ENCODE measurements around the gene PAM16. TPM values are rescaled to one million over a fixed set of nuclear protein-coding genes. Genes with fewer than 3 reads are reported as not detected.

Gene PAM16
- total RNA-seq, 1 donor from 2014 or later, result 36.2 TPM

DNA sequence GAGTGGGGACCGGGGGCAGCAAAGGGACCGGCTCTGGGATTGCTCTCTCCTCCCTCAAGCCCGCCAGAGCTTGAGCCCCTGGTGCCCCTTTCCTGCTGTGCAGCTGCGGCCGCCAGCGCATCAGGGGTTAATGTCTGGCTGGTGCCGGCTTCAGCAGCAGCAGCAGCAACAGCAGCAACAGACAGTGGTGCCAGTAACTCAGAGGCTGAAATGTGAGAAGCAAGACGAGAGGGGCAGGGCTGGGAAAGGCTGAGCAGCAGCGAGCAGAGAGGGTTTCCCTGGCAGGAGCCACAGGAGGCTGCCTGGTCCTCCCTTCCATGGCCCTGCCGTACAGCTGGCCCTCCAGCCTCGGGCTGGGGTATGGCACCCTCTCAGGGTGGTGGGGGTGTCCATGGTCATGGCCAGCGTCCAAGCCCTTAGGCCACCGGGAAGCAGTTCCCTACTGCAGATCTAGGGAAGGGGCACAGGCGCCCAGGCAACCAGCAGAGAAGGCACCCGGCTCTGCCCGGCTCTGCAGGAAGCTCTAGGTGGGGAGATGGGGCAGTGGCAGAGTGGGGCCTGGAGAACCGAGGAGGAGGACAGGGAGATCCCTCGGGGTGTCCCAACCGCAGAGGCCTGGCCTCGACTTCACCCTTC lies 57.2 kb downstream of the PAM16 start:
- H3K36me3 Mint-ChIP-seq (ENCODE audit: low read depth), result no peaks in the 10 kb centered on the region
- H3K4me1 Mint-ChIP-seq, result peaks cover 22% of the 10 kb centered on the region
- H3K9me3 Mint-ChIP-seq, result no peaks in the 10 kb centered on the region
- TF ChIP-seq CTCF (conservative IDR thresholded peaks at IDR 0.05), result no peak
- DNase-seq (ENCODE audit: low read depth, low spot score), result peak; percentile 63
- H3K27me3 Mint-ChIP-seq (ENCODE audit: low read depth), result no peaks in the 10 kb centered on the region
- peak overlapping the region; percentile 16 for H3K4me3 Mint-ChIP-seq
- H3K27ac Mint-ChIP-seq (ENCODE audit: unreplicated experiment), result no peak overlapping the region

- no peak for TF ChIP-seq CTCF (conservative IDR thresholded peaks at IDR 0.05)
- H3K36me3 Mint-ChIP-seq (ENCODE audit: low read depth), result no peaks in the 10 kb centered on the region
- H3K27me3 Mint-ChIP-seq (ENCODE audit: low read depth), result no peaks in the 10 kb centered on the region
- H3K9me3 Mint-ChIP-seq, result no peaks in the 10 kb centered on the region
- no peak for DNase-seq (ENCODE audit: low read depth, low spot score)
- H3K4me3 Mint-ChIP-seq, result no peak overlapping the region
- H3K27ac Mint-ChIP-seq (ENCODE audit: unreplicated experiment), result no peak overlapping the region
- peaks cover 22% of the 10 kb centered on the region for H3K4me1 Mint-ChIP-seq
Measured at GRCh38 chr16:4293181-4293716, 57.9 kb downstream of the PAM16 start.

- Mint-ChIP-seq H3K4me1 (peaks cover 24% of the 10 kb centered on the region), H3K27me3 (ENCODE audit: low read depth) (no peaks in the 10 kb centered on the region), H3K27ac (ENCODE audit: unreplicated experiment) (no peak overlapping the region), H3K36me3 (ENCODE audit: low read depth) (no peaks in the 10 kb centered on the region), H3K4me3 (no peak overlapping the region), H3K9me3 (no peaks in the 10 kb centered on the region)
- no peak for DNase-seq (ENCODE audit: low read depth, low spot score)
- TF ChIP-seq CTCF (conservative IDR thresholded peaks at IDR 0.05), result no peak
Measured at GRCh38 chr16:4291699-4292098, 59.4 kb downstream of the PAM16 start.

Other genes starting within 250 kb of the PAM16 start
- gene ADCY9, start 234.9 kb downstream of the PAM16 start, total RNA-seq, result 9.4 and 11.6 TPM in 2 replicates
- 0.32 and 0.40 TPM in 2 replicates for gene SRL, start 109.2 kb downstream of the PAM16 start, total RNA-seq
- 36.9 and 37.9 TPM in 2 replicates for gene TFAP4, start 78.3 kb downstream of the PAM16 start, total RNA-seq
- 17.2 and 17.4 TPM in 2 replicates for gene GLIS2, start 35.3 kb downstream of the PAM16 start, total RNA-seq
- 0.91 and 1.2 TPM in 2 replicates for gene VASN, start 20.5 kb upstream of the PAM16 start, total RNA-seq
- 43.2 and 45.4 TPM in 2 replicates for gene CORO7, start 65.3 kb upstream of the PAM16 start, total RNA-seq
- gene DNAJA3, start 74.5 kb upstream of the PAM16 start, total RNA-seq, result 45.1 and 55.2 TPM in 2 replicates
- 40.5 and 45.0 TPM in 2 replicates for gene NMRAL1, start 123.3 kb upstream of the PAM16 start, total RNA-seq
- 38.1 and 39.6 TPM in 2 replicates for gene HMOX2, start 125.1 kb upstream of the PAM16 start, total RNA-seq
- gene CDIP1, start 187.5 kb upstream of the PAM16 start, total RNA-seq, result 31.7 and 32.2 TPM in 2 replicates
- 0.30 and 0.32 TPM in 2 replicates for gene C16orf96, start 205.0 kb upstream of the PAM16 start, total RNA-seq

Data from neural crest cell (in vitro differentiated cells).